G401.6 (cell line): Measurements from ENCODE around the gene COL27A1.
"Not testable (repeated sequence)": the region's sequence is repeated elsewhere in the genome, so short reads cannot be mapped to it uniquely, and the experiment has no call there.

Source experiments
- FAIRE-seq: peaks from 2 replicates; lab custom pipeline; 2012; peaks lifted over from hg19 to GRCh38; lab: Jason Lieb, UNC

COL27A1 gene

GRCh38 chr9:114185570-114186490, 30.5 kb downstream of the COL27A1 start:
- FAIRE-seq = no peak

GRCh38 chr9:114186605-114187289, 31.4 kb downstream of the COL27A1 start:
- no peak for FAIRE-seq

- FAIRE-seq = no peak
Measured at GRCh38 chr9:114187827-114188226, 32.5 kb downstream of the COL27A1 start.

GRCh38 chr9:114189823-114190562, 34.7 kb downstream of the COL27A1 start:
- no peak for FAIRE-seq

GRCh38 chr9:114190563-114190905, 35.2 kb downstream of the COL27A1 start:
- FAIRE-seq = no peak

GRCh38 chr9:114191402-114191801, 36.1 kb downstream of the COL27A1 start:
- not testable (repeated sequence) for FAIRE-seq

GRCh38 chr9:114192539-114192938, 37.2 kb downstream of the COL27A1 start:
- no peak for FAIRE-seq

- FAIRE-seq = no peak
Measured at GRCh38 chr9:114193090-114193489, 37.8 kb downstream of the COL27A1 start.

- FAIRE-seq = no peak
Measured at GRCh38 chr9:114196117-114196516, 40.8 kb downstream of the COL27A1 start.

GRCh38 chr9:114196979-114197622, 41.8 kb downstream of the COL27A1 start:
- no peak for FAIRE-seq

GRCh38 chr9:114198249-114199040, 43.1 kb downstream of the COL27A1 start:
- FAIRE-seq = no peak

GRCh38 chr9:114200721-114201300, 45.5 kb downstream of the COL27A1 start:
- no peak for FAIRE-seq

GRCh38 chr9:114202396-114202795, 47.1 kb downstream of the COL27A1 start:
- FAIRE-seq = no peak

GRCh38 chr9:114202849-114203248, 47.5 kb downstream of the COL27A1 start:
- FAIRE-seq = no peak

- no peak for FAIRE-seq
Measured at GRCh38 chr9:114203410-114204140, 48.2 kb downstream of the COL27A1 start.

- no peak for FAIRE-seq
Measured at GRCh38 chr9:114204265-114204664, 48.9 kb downstream of the COL27A1 start.

- no peak for FAIRE-seq
Measured at GRCh38 chr9:114205171-114206015, 50.1 kb downstream of the COL27A1 start.

- FAIRE-seq = no peak
Measured at GRCh38 chr9:114206221-114206789, 51.0 kb downstream of the COL27A1 start.
